Measurements from ENCODE around the gene GLG1.
"Not testable (repeated sequence)": the region's sequence is repeated elsewhere in the genome, so short reads cannot be mapped to it uniquely, and the experiment has no call there.

Gene GLG1

GRCh38 chr16:74540663-74541062 is 66.3 kb downstream of the GLG1 start:
- POLR2A ChIA-PET (ENCODE audit: low non-redundant PET); DNase-seq (ENCODE audit: low spot score); H3K27ac ChIP-seq: not testable (repeated sequence)
- CTCF ChIA-PET: interaction anchor here (0.7 kb wide), 1 partner anchor 89 kb away, joined by 3 read pairs; no protein-coding TSS in a partner anchor

- H3K27ac ChIP-seq; DNase-seq (ENCODE audit: low spot score); POLR2A ChIA-PET (ENCODE audit: low non-redundant PET); CTCF ChIA-PET: not testable (repeated sequence)
Measured at GRCh38 chr16:74538801-74539200, 68.1 kb downstream of the GLG1 start.

- POLR2A ChIA-PET (ENCODE audit: low non-redundant PET); DNase-seq (ENCODE audit: low spot score); H3K27ac ChIP-seq; CTCF ChIA-PET: not testable (repeated sequence)
Measured at GRCh38 chr16:74537746-74538145, 69.2 kb downstream of the GLG1 start.

GRCh38 chr16:74534650-74535049 is 72.3 kb downstream of the GLG1 start:
- CTCF ChIA-PET; DNase-seq (ENCODE audit: low spot score); POLR2A ChIA-PET (ENCODE audit: low non-redundant PET); H3K27ac ChIP-seq: not testable (repeated sequence)

DNA sequence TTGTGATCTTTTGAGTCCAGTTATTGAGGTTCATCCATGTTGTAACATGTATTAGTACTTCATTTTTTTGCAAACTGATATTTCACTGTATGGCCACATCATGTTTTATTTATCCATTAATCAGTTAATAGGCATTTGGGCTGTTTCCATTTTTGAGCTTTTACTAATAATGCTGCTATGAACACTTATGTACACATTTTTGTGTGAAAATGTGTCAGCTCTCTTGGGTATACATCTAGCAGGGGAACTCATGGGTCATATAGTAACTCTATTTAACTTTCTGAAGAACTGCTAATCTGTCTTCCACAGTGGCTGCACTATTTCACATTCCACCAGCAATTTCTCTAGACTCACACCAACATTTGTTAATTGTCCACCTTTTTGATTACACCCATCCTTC is 82.0 kb downstream of the GLG1 start:
- no peak overlapping the region for H3K27ac ChIP-seq
- no peak for DNase-seq (ENCODE audit: low spot score)
- POLR2A ChIA-PET (ENCODE audit: low non-redundant PET): no interaction called here
- no peak for TF ChIP-seq CTCF (conservative IDR thresholded peaks at IDR 0.05; ENCODE audit: low read depth)
- CTCF ChIA-PET: interaction anchor here (0.6 kb wide), 1 partner anchor 26 kb away, joined by 6 read pairs; no protein-coding TSS in a partner anchor

DNA sequence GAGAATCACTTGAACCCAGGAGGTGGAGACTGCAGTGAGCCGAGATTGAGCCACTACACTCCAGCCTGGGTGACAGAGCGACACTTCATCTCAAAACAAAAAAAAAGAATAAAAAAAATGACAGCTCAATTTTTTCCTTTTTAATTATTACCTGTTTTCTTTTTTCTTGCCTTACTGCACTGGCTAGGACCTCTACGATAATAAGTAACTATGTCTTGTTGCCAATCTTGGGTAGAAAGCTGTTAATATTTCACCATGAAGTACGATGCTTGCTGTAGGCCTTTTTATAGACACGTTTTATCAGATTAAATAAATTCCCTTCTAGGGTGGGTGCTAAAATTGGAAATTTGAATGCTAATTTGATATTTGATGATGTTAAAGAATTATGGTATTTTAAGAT is 82.8 kb downstream of the GLG1 start:
- DNase-seq (ENCODE audit: low spot score): no peak
- POLR2A ChIA-PET (ENCODE audit: low non-redundant PET): no interaction called here
- no peak for TF ChIP-seq CTCF (conservative IDR thresholded peaks at IDR 0.05; ENCODE audit: low read depth)
- no peak overlapping the region for H3K27ac ChIP-seq
- CTCF ChIA-PET: no interaction called here

- CTCF ChIA-PET; H3K27ac ChIP-seq; DNase-seq (ENCODE audit: low spot score); POLR2A ChIA-PET (ENCODE audit: low non-redundant PET): not testable (repeated sequence)
Measured at GRCh38 chr16:74523706-74524105, 83.2 kb downstream of the GLG1 start.

GRCh38 chr16:74522160-74522559 is 84.8 kb downstream of the GLG1 start:
- ChIA-PET POLR2A (ENCODE audit: low non-redundant PET) (no interaction called here), CTCF (no interaction called here)
- H3K27ac ChIP-seq: no peak overlapping the region
- no peak for TF ChIP-seq CTCF (conservative IDR thresholded peaks at IDR 0.05; ENCODE audit: low read depth)
- no peak for DNase-seq (ENCODE audit: low spot score)

- POLR2A ChIA-PET (ENCODE audit: low non-redundant PET): no interaction called here
- CTCF ChIA-PET: no interaction called here
- H3K27ac ChIP-seq: no peak overlapping the region
- no peak for TF ChIP-seq CTCF (conservative IDR thresholded peaks at IDR 0.05; ENCODE audit: low read depth)
- DNase-seq (ENCODE audit: low spot score): no peak
Measured at GRCh38 chr16:74521691-74522090, 85.2 kb downstream of the GLG1 start.

DNA sequence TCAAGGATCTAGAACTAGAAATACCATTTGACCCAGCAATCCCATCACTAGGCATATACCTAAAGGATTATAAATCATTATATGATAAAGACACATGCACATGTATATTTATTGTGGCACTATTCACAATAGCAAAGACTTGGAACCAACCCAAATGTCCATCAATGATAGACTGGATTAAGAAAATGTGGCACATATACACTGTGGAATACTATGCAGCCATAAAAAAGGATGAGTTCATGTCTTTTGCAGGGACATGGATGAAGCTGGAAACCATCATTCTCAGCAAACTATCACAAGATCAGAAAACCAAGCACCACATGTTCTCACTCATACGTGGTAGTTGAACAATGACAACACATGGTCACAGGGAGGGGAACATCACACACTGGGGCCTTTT is 88.0 kb downstream of the GLG1 start:
- CTCF ChIA-PET; DNase-seq (ENCODE audit: low spot score); POLR2A ChIA-PET (ENCODE audit: low non-redundant PET); H3K27ac ChIP-seq: not testable (repeated sequence)
